ENCODE results near the gene ACTN1. TPM values are rescaled to one million over a fixed set of nuclear protein-coding genes. Genes with fewer than 3 reads are reported as not detected.
"Not testable (repeated sequence)": the region's sequence is repeated elsewhere in the genome, so short reads cannot be mapped to it uniquely, and the experiment has no call there.

Gene ACTN1
- total RNA-seq, 1 donor from 2014 or later = 12.2 TPM

GRCh38 chr14:68986926-68987652 lies 8.0 kb upstream of the ACTN1 start:
- DNase-seq = no peak

GRCh38 chr14:68986225-68986624 lies 7.1 kb upstream of the ACTN1 start:
- no peak for DNase-seq

GRCh38 chr14:68984686-68985085 lies 5.6 kb upstream of the ACTN1 start:
- no peak for DNase-seq

GRCh38 chr14:68983191-68983590 lies 4.1 kb upstream of the ACTN1 start:
- no peak for DNase-seq

- no peak for DNase-seq
Measured at GRCh38 chr14:68982581-68982980, 3.5 kb upstream of the ACTN1 start.

GRCh38 chr14:68981539-68981976 lies 2.5 kb upstream of the ACTN1 start:
- DNase-seq = no peak

- DNase-seq = no peak
Measured at GRCh38 chr14:68981139-68981538, 2.0 kb upstream of the ACTN1 start.

GRCh38 chr14:68979722-68980451 lies 785 bp upstream of the ACTN1 start:
- DNase-seq = peak; percentile 25

- DNase-seq = no peak
Measured at GRCh38 chr14:68978172-68978911, 760 bp downstream of the ACTN1 start.

- DNase-seq = no peak
Measured at GRCh38 chr14:68977718-68978171, 1.4 kb downstream of the ACTN1 start.

- no peak for DNase-seq
Measured at GRCh38 chr14:68977180-68977717, 1.9 kb downstream of the ACTN1 start.

GRCh38 chr14:68976160-68977067 lies 2.7 kb downstream of the ACTN1 start:
- no peak for DNase-seq

- DNase-seq = no peak
Measured at GRCh38 chr14:68975667-68976066, 3.4 kb downstream of the ACTN1 start.

- DNase-seq = no peak
Measured at GRCh38 chr14:68974759-68975347, 4.2 kb downstream of the ACTN1 start.

- no peak for DNase-seq
Measured at GRCh38 chr14:68973639-68974038, 5.5 kb downstream of the ACTN1 start.

GRCh38 chr14:68973219-68973565 lies 5.9 kb downstream of the ACTN1 start:
- not testable (repeated sequence) for DNase-seq

GRCh38 chr14:68972507-68973218 lies 6.4 kb downstream of the ACTN1 start:
- no peak for DNase-seq

GRCh38 chr14:68971411-68972035 lies 7.6 kb downstream of the ACTN1 start:
- DNase-seq = no peak

- DNase-seq = no peak
Measured at GRCh38 chr14:68970736-68971135, 8.4 kb downstream of the ACTN1 start.

- DNase-seq = no peak
Measured at GRCh38 chr14:68970038-68970612, 9.0 kb downstream of the ACTN1 start.

Measured in occipital lobe (tissue), 2 donors.